ENCODE data around the gene AUTS2.

Gene AUTS2

GRCh38 chr7:69996121-69996520 lies 397.8 kb downstream of the AUTS2 start:
- Histone ChIP-seq H3K9me3 (ENCODE audit: severe bottlenecking) (no peaks in the 10 kb centered on the region), H3K27ac (no peak overlapping the region), H3K27me3 (ENCODE audit: insufficient read depth, low read depth, severe bottlenecking) (no peaks in the 10 kb centered on the region), H3K4me3 (ENCODE audit: low read depth, low read length) (no peak overlapping the region), H3K36me3 (no peaks in the 10 kb centered on the region)
- no peak for TF ChIP-seq CTCF (IDR thresholded peaks at IDR 0.05; ENCODE audit: low read depth, low read length)
- no peak for DNase-seq

GRCh38 chr7:70000737-70001348 lies 402.6 kb downstream of the AUTS2 start:
- H3K9me3 ChIP-seq (ENCODE audit: severe bottlenecking), result no peaks in the 10 kb centered on the region
- no peak for TF ChIP-seq CTCF (IDR thresholded peaks at IDR 0.05; ENCODE audit: low read depth, low read length)
- H3K4me3 ChIP-seq (ENCODE audit: low read depth, low read length), result no peak overlapping the region
- no peaks in the 10 kb centered on the region for H3K27me3 ChIP-seq (ENCODE audit: insufficient read depth, low read depth, severe bottlenecking)
- no peaks in the 10 kb centered on the region for H3K36me3 ChIP-seq
- no peak overlapping the region for H3K27ac ChIP-seq
- DNase-seq, result no peak

- no peak overlapping the region for H3K27ac ChIP-seq
- H3K27me3 ChIP-seq (ENCODE audit: insufficient read depth, low read depth, severe bottlenecking), result no peaks in the 10 kb centered on the region
- no peak overlapping the region for H3K4me3 ChIP-seq (ENCODE audit: low read depth, low read length)
- no peak for DNase-seq
- no peaks in the 10 kb centered on the region for H3K9me3 ChIP-seq (ENCODE audit: severe bottlenecking)
- TF ChIP-seq CTCF (IDR thresholded peaks at IDR 0.05; ENCODE audit: low read depth, low read length), result no peak
- no peaks in the 10 kb centered on the region for H3K36me3 ChIP-seq
These were observed 407.2 kb downstream of the AUTS2 start for GRCh38 chr7:70005480-70005879.

GRCh38 chr7:70005891-70006260 lies 407.6 kb downstream of the AUTS2 start:
- H3K36me3 ChIP-seq, result no peaks in the 10 kb centered on the region
- no peaks in the 10 kb centered on the region for H3K9me3 ChIP-seq (ENCODE audit: severe bottlenecking)
- no peak overlapping the region for H3K4me3 ChIP-seq (ENCODE audit: low read depth, low read length)
- DNase-seq, result no peak
- peak overlapping the region; percentile 28; the same call in 1 of the 2 replicates for H3K27ac ChIP-seq
- no peaks in the 10 kb centered on the region for H3K27me3 ChIP-seq (ENCODE audit: insufficient read depth, low read depth, severe bottlenecking)
- TF ChIP-seq CTCF (IDR thresholded peaks at IDR 0.05; ENCODE audit: low read depth, low read length), result no peak

GRCh38 chr7:70006261-70006920 lies 408.1 kb downstream of the AUTS2 start:
- DNase-seq, result no peak

More at GRCh38 chr7:70006261-70006920, 408.1 kb downstream of the AUTS2 start:
- no peaks in the 10 kb centered on the region for H3K9me3 ChIP-seq (ENCODE audit: severe bottlenecking)
- TF ChIP-seq CTCF (IDR thresholded peaks at IDR 0.05; ENCODE audit: low read depth, low read length), result no peak
- no peaks in the 10 kb centered on the region for H3K27me3 ChIP-seq (ENCODE audit: insufficient read depth, low read depth, severe bottlenecking)
- H3K36me3 ChIP-seq, result no peaks in the 10 kb centered on the region
- H3K27ac ChIP-seq, result peak overlapping the region; percentile 28; the same call in 1 of the 2 replicates
- no peak overlapping the region for H3K4me3 ChIP-seq (ENCODE audit: low read depth, low read length)
